HUDEP-2 (cell line): Measurements from ENCODE around the gene LYPLA2.
"Not testable (repeated sequence)": the region's sequence is repeated elsewhere in the genome, so short reads cannot be mapped to it uniquely, and the experiment has no call there.

Source experiments
- DNase-seq, 76 experiments: peaks; one replicate each; lab custom pipeline; 2025; ENCODE audit not compliant: unreplicated experiment in 76 of 76; lab: John Stamatoyannopoulos, UW

The LYPLA2 gene

GRCh38 chr1:23777979-23778814, 12.7 kb upstream of the LYPLA2 start, which contains the start of gene PITHD1:
Gene PITHD1 (plus strand): TSS chr1:23778418. CDS start chr1:23778516, 98 bp downstream.
- DNase-seq = peak in 75 of 76 experiments; percentile 61 to 97 (median 82)

DNA sequence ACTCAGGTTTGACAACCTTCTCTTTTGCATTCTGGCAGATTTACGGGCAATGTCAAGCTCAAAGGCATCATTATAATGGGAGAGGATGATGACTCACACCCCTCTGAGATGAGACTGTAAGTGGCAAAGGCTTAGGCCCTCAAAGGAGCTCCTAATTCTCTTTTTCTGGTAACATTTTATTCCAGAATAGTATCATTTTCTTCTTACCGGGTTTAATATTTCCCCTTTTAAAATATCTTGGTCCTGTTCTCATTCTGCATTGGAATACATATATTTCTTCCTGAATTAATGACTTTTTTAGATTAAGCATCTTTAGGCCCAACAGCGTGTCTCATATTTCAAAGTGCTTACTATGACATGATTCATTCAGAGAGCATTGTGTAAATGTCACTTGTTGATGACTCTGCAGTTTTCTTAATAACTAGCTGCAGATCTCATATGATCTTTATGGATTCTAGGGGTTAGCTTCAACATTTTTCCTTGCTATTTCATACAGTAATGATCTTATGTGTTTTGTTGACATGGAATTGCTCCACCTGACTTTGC, 11.0 kb upstream of the LYPLA2 start:
- no peak for DNase-seq

- not testable (repeated sequence) for DNase-seq
These were observed 7.8 kb upstream of the LYPLA2 start for GRCh38 chr1:23783141-23783540.

- DNase-seq = no peak
These were observed 6.1 kb upstream of the LYPLA2 start for GRCh38 chr1:23784846-23785245.

DNA sequence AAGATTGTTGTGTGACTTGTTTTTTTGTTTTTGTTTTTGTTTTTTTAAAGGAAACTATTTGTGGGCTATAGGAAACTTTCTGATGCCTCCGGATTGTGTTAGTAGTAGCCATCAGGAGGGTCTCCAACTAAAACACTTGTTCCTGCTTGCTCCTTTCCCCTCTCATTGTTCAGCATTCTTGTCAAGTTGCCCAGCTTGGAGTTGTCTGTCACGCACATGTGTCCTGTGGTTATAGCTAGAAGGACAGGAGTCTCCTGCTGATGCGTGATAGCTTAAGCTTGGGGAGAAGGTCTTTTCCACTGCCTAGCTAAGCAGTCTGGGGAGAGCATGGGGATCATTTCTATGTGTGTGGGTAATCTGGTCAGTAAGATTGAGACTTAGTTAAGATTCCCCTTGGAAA, 3.2 kb upstream of the LYPLA2 start:
- no peak for DNase-seq

- DNase-seq = no peak
These were observed 2.2 kb upstream of the LYPLA2 start for GRCh38 chr1:23788695-23789094.

DNA sequence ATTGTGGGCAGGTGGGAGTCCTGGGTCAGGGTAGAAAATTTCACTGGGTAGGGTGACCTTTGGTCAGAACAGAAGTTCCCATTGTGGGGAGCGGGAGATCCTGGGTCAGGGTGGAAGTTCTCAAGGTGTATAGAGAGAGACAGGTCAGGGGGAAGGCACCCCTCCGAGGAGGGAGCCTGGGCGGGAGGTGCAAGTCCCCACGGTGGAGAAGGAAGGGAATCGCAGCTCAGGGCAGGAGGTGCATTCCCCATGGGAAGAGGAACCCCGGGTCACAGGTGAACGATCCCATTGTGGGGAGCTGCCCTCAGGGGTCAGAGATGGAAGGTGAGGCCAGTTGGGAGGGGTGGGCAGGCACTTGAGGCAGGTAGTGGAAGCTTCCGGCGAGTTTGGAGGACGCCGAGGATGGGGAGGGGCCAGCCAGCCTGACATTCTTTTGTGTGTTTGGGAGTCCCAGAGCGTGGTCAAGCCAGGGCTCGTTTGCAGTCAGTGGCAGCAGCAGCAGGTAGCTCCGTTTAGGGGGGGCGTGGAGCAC, 637 bp downstream of the LYPLA2 start:
- peak in 1 of 76 experiments; percentile 21 for DNase-seq

GRCh38 chr1:23792151-23792945, 1.4 kb downstream of the LYPLA2 start:
- no peak for DNase-seq

DNA sequence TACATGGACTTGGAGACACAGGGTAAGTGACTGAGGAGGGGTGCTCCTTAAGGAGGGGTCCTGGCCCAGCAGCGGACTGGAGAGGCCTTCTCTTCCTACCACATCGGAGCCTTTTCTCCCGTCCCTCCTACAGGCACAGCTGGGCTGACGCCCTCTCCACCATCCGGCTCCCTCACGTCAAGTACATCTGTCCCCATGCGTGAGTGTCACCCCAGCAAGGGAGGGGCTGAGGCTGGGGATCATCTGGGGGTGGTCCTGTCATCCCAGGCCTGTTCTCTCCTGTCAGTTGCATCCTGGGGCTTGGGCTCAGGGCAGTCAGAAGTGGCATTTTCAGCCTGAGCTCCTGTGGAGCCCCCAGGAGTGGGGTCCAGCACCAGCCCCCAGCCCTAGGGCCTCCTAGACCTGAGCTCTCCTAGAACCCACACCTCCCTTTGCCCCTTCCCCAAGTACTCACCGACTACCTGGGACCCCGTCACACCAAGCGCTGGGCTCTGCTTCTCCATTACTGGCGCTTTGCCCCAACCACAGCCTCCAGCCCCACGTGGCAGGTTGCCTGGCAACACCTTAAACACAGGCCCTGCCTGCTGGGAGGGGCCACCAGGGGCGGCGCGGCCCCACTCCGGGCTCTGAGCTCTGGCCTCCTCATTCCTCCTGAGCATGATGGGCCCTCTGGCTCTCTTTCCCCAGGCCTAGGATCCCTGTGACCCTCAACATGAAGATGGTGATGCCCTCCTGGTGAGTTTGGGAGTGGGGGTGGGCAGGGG, 2.3 kb downstream of the LYPLA2 start:
- peak in 73 of 76 experiments; percentile 24 to 92 (median 78) for DNase-seq

GRCh38 chr1:23793861-23794731, 3.2 kb downstream of the LYPLA2 start:
- DNase-seq = no peak

DNA sequence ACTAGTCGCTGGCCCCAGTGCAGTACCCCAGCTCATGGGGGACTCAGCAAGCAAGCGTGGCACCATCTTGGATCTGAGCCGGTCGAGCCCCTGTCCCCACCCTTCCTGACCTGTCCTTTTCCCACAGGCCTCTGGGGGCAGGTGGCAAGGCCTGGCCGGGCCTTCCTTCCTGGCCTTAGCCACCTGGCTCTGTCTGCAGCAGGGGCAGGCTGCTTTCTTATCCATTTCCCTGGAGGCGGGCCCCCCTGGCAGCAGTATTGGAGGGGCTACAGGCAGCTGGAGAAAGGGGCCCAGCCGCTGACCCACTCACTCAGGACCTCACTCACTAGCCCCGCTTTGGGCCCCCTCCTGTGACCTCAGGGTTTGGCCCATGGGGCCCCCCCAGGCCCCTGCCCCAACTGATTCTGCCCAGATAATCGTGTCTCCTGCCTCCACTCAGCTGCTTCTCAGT, 3.8 kb downstream of the LYPLA2 start:
- DNase-seq = not testable (repeated sequence)

GRCh38 chr1:23795676-23796465, 4.9 kb downstream of the LYPLA2 start:
- no peak for DNase-seq

DNA sequence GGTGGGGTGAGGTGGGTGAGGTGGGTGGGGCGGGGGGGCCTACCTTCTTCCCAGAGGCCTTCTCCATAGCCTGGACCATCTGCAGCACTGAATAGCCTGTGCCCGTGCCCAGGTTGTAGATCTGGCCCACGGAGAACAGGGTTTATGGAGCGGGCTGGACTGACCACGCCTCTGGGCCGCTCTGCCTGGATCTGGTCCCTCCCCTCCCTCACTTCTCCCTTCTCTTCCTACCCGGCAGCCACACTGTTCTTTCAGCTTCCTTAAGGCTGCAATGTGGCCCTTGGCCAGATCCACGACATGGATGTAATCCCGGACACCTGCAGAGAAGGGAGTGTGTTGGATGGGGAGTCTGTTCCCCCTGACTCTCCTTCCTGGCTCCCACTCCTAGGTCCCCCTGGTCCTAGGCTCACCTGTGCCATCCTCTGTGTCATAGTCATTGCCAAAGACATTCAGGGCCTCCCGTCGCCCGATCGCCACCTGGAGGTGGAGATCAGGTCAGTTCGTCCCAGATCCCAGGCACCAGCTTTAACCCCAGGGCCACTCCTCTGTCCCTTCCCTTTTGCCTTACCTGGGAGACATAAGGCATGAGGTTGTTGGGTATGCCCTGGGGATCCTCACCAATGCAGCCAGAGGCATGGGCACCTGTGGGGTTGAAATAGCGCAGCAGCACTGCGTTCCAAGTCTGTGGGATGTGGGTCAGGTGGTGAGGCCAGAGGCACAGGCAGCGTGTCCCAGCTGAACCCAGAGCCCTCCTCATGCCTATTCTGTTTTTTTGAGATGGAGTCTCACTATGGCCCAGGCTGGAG, 5.7 kb downstream of the LYPLA2 start:
- no peak for DNase-seq

GRCh38 chr1:23797478-23798448, 6.8 kb downstream of the LYPLA2 start:
- DNase-seq = no peak

DNA sequence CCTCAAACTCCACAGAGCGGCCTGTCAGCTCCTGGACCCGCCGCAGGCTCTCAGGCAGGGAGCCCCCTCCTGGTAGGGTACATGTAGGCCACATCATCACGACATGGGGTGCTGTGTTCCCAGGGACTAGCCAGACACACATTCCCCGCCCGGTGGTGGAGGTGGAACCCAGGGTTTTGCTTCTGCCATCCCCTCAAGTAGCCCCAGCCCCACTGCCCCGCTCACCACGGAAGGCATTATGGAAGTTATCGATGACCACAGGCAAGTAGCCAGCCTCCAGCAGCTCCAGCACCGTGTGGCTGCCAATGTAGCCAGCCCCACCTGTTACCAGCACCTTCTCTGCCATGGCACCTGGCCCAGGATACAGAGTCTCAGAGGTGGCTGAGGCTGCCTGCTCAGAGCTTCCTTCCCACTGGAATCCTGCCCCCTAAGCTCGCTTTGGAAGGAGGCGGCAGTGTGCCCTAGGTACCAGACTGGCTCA, 7.8 kb downstream of the LYPLA2 start:
- DNase-seq = peak in 16 of 76 experiments; percentile 11 to 39 (median 20)

DNA sequence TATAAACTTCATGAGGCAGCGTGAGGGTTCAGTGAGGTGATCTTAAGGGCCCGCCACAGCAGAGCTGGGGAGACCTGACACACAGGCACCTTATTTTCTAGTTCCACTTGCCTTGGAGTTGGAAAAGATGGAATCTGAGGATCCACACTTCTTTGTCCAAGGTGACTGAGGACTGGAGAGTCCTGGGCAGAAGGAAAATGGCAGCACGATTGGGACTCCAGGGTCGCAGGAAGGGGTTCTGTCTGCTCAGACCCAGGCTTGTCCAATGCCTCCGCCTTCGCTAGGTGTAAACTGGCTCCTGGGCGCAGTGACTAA, 8.3 kb downstream of the LYPLA2 start:
- DNase-seq = no peak
